AG09309 (cell line): ENCODE measurements around the gene DARS2.

ENCODE experiments used
- DNase-seq: peaks from one replicate; pipeline ENCODE4 v3.0.0-alpha.2; 2010; ENCODE audit warnings: low read depth
- H3K4me3 ChIP-seq: 2 replicates; pipeline ENCODE4 v1.5.1; 2011; ENCODE audit warnings: mild to moderate bottlenecking, low read depth, low read length, moderate library complexity; ENCODE audit not compliant: control insufficient read depth
- CTCF ChIP-seq: IDR thresholded peaks from 2 replicates; pipeline ENCODE4 v1.5.1; 2011; ENCODE audit warnings: mild to moderate bottlenecking, low read depth, low read length, inconsistent platforms; ENCODE audit not compliant: insufficient read depth, control insufficient read depth; ENCODE audit errors: missing control alignments

DARS2 gene

GRCh38 chr1:173887627-173888026, 63.2 kb downstream of the DARS2 start:
- DNase-seq, result no peak
- no peak overlapping the region for H3K4me3 ChIP-seq
- no peak for TF ChIP-seq CTCF

- no peak for DNase-seq
- no peak overlapping the region for H3K4me3 ChIP-seq
- no peak for TF ChIP-seq CTCF
Measured at GRCh38 chr1:173888749-173889148, 64.3 kb downstream of the DARS2 start.

- no peak overlapping the region for H3K4me3 ChIP-seq
- no peak for DNase-seq
- no peak for TF ChIP-seq CTCF
Measured at GRCh38 chr1:173889885-173890284, 65.4 kb downstream of the DARS2 start.

GRCh38 chr1:173893611-173894010, 69.1 kb downstream of the DARS2 start:
- DNase-seq, result no peak
- H3K4me3 ChIP-seq, result no peak overlapping the region
- TF ChIP-seq CTCF, result no peak

- no peak for TF ChIP-seq CTCF
- no peak overlapping the region for H3K4me3 ChIP-seq
- DNase-seq, result no peak
Measured at GRCh38 chr1:173894189-173894588, 69.7 kb downstream of the DARS2 start.

GRCh38 chr1:173900427-173900826, 76.0 kb downstream of the DARS2 start:
- no peak for TF ChIP-seq CTCF
- H3K4me3 ChIP-seq, result no peak overlapping the region
- no peak for DNase-seq

- DNase-seq, result no peak
- no peak overlapping the region for H3K4me3 ChIP-seq
- TF ChIP-seq CTCF, result no peak
Measured at GRCh38 chr1:173900992-173901391, 76.5 kb downstream of the DARS2 start.
